ENCODE results near the gene CYB5R3. TPM values are rescaled to one million over a fixed set of nuclear protein-coding genes. Genes with fewer than 3 reads are reported as not detected.

The CYB5R3 gene
- total RNA-seq, 1 experiment from 2014 or later: 172 TPM

- peak overlapping the region; percentile 97 for H3K27ac ChIP-seq (ENCODE audit: low read depth, low read length, poor library complexity, severe bottlenecking)
- peaks cover 54% of the 10 kb centered on the region for H3K4me1 ChIP-seq (ENCODE audit: insufficient read depth, low read length, poor library complexity, severe bottlenecking)
- peak overlapping the region; percentile 77 for H3K4me3 ChIP-seq (ENCODE audit: low read depth, low read length, poor library complexity, severe bottlenecking)
- H3K27me3 ChIP-seq (replicated peaks; ENCODE audit: insufficient read depth, low read depth, low read length, poor library complexity): no peaks in the 10 kb centered on the region
- BruUV-seq (replicated peaks): no TSS peak
- CTCF ChIA-PET: no interaction called here
- TF ChIP-seq EZH2 (IDR thresholded peaks at IDR 0.05; ENCODE audit: borderline replicate concordance, low read depth, low read length, poor library complexity, severe bottlenecking) (no peak), CTCF (conservative IDR thresholded peaks at IDR 0.05; ENCODE audit: low read depth, low read length) (no peak)
- no peaks in the 10 kb centered on the region for H3K9me3 ChIP-seq (ENCODE audit: low read depth, low read length, poor library complexity, severe bottlenecking)
- intact Hi-C loops (cut with micrococcal nuclease; ENCODE audit: unreplicated experiment): no loop called here
- DNase-seq (ENCODE audit: low spot score): no peak
- POLR2A ChIA-PET (ENCODE audit: low non-redundant PET): no interaction called here
- H3K36me3 ChIP-seq (ENCODE audit: insufficient read depth, low read length, poor library complexity, severe bottlenecking): peaks cover 15% of the 10 kb centered on the region
Measured at GRCh38 chr22:42612336-42612735, 36.9 kb downstream of the CYB5R3 start.

- no peaks in the 10 kb centered on the region for H3K9me3 ChIP-seq (ENCODE audit: low read depth, low read length, poor library complexity, severe bottlenecking)
- ChIA-PET CTCF (no interaction called here), POLR2A (ENCODE audit: low non-redundant PET) (no interaction called here)
- TF ChIP-seq EZH2 (IDR thresholded peaks at IDR 0.05; ENCODE audit: borderline replicate concordance, low read depth, low read length, poor library complexity, severe bottlenecking): no peak
- no peak for TF ChIP-seq CTCF (conservative IDR thresholded peaks at IDR 0.05; ENCODE audit: low read depth, low read length)
- peak overlapping the region; percentile 16 for H3K4me3 ChIP-seq (ENCODE audit: low read depth, low read length, poor library complexity, severe bottlenecking)
- H3K4me1 ChIP-seq (ENCODE audit: insufficient read depth, low read length, poor library complexity, severe bottlenecking): peaks cover 54% of the 10 kb centered on the region
- no TSS peak for BruUV-seq (replicated peaks)
- no peak for DNase-seq (ENCODE audit: low spot score)
- peaks cover 21% of the 10 kb centered on the region for H3K36me3 ChIP-seq (ENCODE audit: insufficient read depth, low read length, poor library complexity, severe bottlenecking)
- H3K27ac ChIP-seq (ENCODE audit: low read depth, low read length, poor library complexity, severe bottlenecking): peak overlapping the region; percentile 95
- intact Hi-C loops (cut with micrococcal nuclease; ENCODE audit: unreplicated experiment): no loop called here
- H3K27me3 ChIP-seq (replicated peaks; ENCODE audit: insufficient read depth, low read depth, low read length, poor library complexity): no peaks in the 10 kb centered on the region
Measured at GRCh38 chr22:42611051-42611450, 38.1 kb downstream of the CYB5R3 start.

- Histone ChIP-seq H3K27me3 (replicated peaks; ENCODE audit: insufficient read depth, low read depth, low read length, poor library complexity) (no peaks in the 10 kb centered on the region), H3K4me3 (ENCODE audit: low read depth, low read length, poor library complexity, severe bottlenecking) (peak overlapping the region; percentile 36), H3K27ac (ENCODE audit: low read depth, low read length, poor library complexity, severe bottlenecking) (peak overlapping the region; percentile 95), H3K9me3 (ENCODE audit: low read depth, low read length, poor library complexity, severe bottlenecking) (no peaks in the 10 kb centered on the region), H3K36me3 (ENCODE audit: insufficient read depth, low read length, poor library complexity, severe bottlenecking) (peaks cover 21% of the 10 kb centered on the region), H3K4me1 (ENCODE audit: insufficient read depth, low read length, poor library complexity, severe bottlenecking) (peaks cover 51% of the 10 kb centered on the region)
- DNase-seq (ENCODE audit: low spot score): peak; percentile 83
- no TSS peak for BruUV-seq (replicated peaks)
- ChIA-PET CTCF (no interaction called here), POLR2A (ENCODE audit: low non-redundant PET) (no interaction called here)
- intact Hi-C loops (cut with micrococcal nuclease; ENCODE audit: unreplicated experiment): no loop called here
- TF ChIP-seq CTCF (conservative IDR thresholded peaks at IDR 0.05; ENCODE audit: low read depth, low read length) (no peak), EZH2 (IDR thresholded peaks at IDR 0.05; ENCODE audit: borderline replicate concordance, low read depth, low read length, poor library complexity, severe bottlenecking) (no peak)
Measured at GRCh38 chr22:42610186-42610585, 39.0 kb downstream of the CYB5R3 start.
